ENCODE measurements around the gene XYLT1.
"Not testable (repeated sequence)": the region's sequence is repeated elsewhere in the genome, so short reads cannot be mapped to it uniquely, and the experiment has no call there.

XYLT1 gene

GRCh38 chr16:17470908-17471718 lies at the start of gene XYLT1:
TSS of gene XYLT1 (minus strand) at chr16:17470960. CDS start at chr16:17470796, 164 bp downstream.
- DNase-seq = peak; percentile 5

- no peak for DNase-seq
Observed at GRCh38 chr16:17520111-17520510, 49.4 kb upstream of the XYLT1 start.

- no peak for DNase-seq
Observed at GRCh38 chr16:17519101-17519955, 48.6 kb upstream of the XYLT1 start.

GRCh38 chr16:17518441-17518840 lies 47.7 kb upstream of the XYLT1 start:
- no peak for DNase-seq

- DNase-seq = no peak
Observed at GRCh38 chr16:17515421-17516210, 44.9 kb upstream of the XYLT1 start.

- no peak for DNase-seq
Observed at GRCh38 chr16:17512636-17513220, 42.0 kb upstream of the XYLT1 start.

- no peak for DNase-seq
Observed at GRCh38 chr16:17511340-17511739, 40.6 kb upstream of the XYLT1 start.

GRCh38 chr16:17510567-17510966 lies 39.8 kb upstream of the XYLT1 start:
- no peak for DNase-seq

GRCh38 chr16:17509194-17509593 lies 38.4 kb upstream of the XYLT1 start:
- no peak for DNase-seq

- no peak for DNase-seq
Observed at GRCh38 chr16:17508303-17508702, 37.5 kb upstream of the XYLT1 start.

- DNase-seq = not testable (repeated sequence)
Observed at GRCh38 chr16:17507516-17507915, 36.8 kb upstream of the XYLT1 start.

GRCh38 chr16:17505828-17506227 lies 35.1 kb upstream of the XYLT1 start:
- not testable (repeated sequence) for DNase-seq

- DNase-seq = no peak
Observed at GRCh38 chr16:17504050-17504449, 33.3 kb upstream of the XYLT1 start.

- no peak for DNase-seq
Observed at GRCh38 chr16:17503331-17503730, 32.6 kb upstream of the XYLT1 start.

GRCh38 chr16:17501321-17501720 lies 30.6 kb upstream of the XYLT1 start:
- DNase-seq = no peak

GRCh38 chr16:17499223-17499902 lies 28.6 kb upstream of the XYLT1 start:
- no peak for DNase-seq

GRCh38 chr16:17497648-17498047 lies 26.9 kb upstream of the XYLT1 start:
- no peak for DNase-seq

- no peak for DNase-seq
Observed at GRCh38 chr16:17496891-17497290, 26.1 kb upstream of the XYLT1 start.

- DNase-seq = no peak
Observed at GRCh38 chr16:17493012-17493411, 22.3 kb upstream of the XYLT1 start.

GRCh38 chr16:17491140-17491662 lies 20.4 kb upstream of the XYLT1 start:
- DNase-seq = no peak

GRCh38 chr16:17488506-17488905 lies 17.7 kb upstream of the XYLT1 start:
- no peak for DNase-seq

- no peak for DNase-seq
Observed at GRCh38 chr16:17483351-17483750, 12.6 kb upstream of the XYLT1 start.

Data from NCI-H748 treated with DMSO at 0.1 percent for 48 hours (cell line).